Measurements from ENCODE around the gene PLEKHG4B.

- TF ChIP-seq MAFK (IDR thresholded peaks at IDR 0.05; ENCODE audit: low read depth, low read length) (no peak), ELK1 (IDR thresholded peaks at IDR 0.05; ENCODE audit: borderline replicate concordance, low read depth, low read length) (no peak), CTCF (conservative IDR thresholded peaks at IDR 0.05; ENCODE audit: low read depth, low read length) (peak; percentile 84), SMC3 (IDR thresholded peaks at IDR 0.05; ENCODE audit: low read depth, low read length) (peak; percentile 82), POLR2A (IDR thresholded peaks at IDR 0.05; ENCODE audit: low read depth, low read length) (no peak), BHLHE40 (IDR thresholded peaks at IDR 0.05; ENCODE audit: low read depth, low read length) (no peak)
These were observed 96.8 kb downstream of the PLEKHG4B start for GRCh38 chr5:188488-189481.

All from IMR-90 (cell line).